BE2C (cell line): ENCODE data around the gene ETV3.

Source experiments
- DNase-seq: peaks from one replicate; pipeline ENCODE4 v3.0.0-alpha.2; 2020
- H3K27me3 ChIP-seq: fragments of 250-450 bp; sonication (Bioruptor Pico); 2 replicates; pipeline ENCODE4 v1.5.1; 2020; ENCODE audit warnings: mild to moderate bottlenecking
- H3K36me3 ChIP-seq: fragments of 250-450 bp; sonication (Bioruptor Pico); 2 replicates; pipeline ENCODE4 v1.5.1; 2020; ENCODE audit warnings: mild to moderate bottlenecking
- H3K4me1 ChIP-seq: fragments of 250-450 bp; sonication (Bioruptor Pico); 2 replicates; pipeline ENCODE4 v1.5.1; 2020
- H3K4me3 ChIP-seq: 2 replicates; pipeline ENCODE4 v1.5.1; 2011; ENCODE audit warnings: low read depth, low read length
- H3K9me3 ChIP-seq: fragments of 250-450 bp; sonication (Bioruptor Pico); 2 replicates; pipeline ENCODE4 v1.5.1; 2020
- CTCF ChIP-seq: IDR thresholded peaks from 2 replicates; pipeline ENCODE4 v1.5.1; 2012; ENCODE audit warnings: mild to moderate bottlenecking, low read depth, low read length

The ETV3 gene

GRCh38 chr1:157139052-157139715, 989 bp upstream of the ETV3 start:
- H3K27me3 ChIP-seq: no peaks in the 10 kb centered on the region
- H3K36me3 ChIP-seq: peaks cover 18% of the 10 kb centered on the region
- no peak for DNase-seq
- no peaks in the 10 kb centered on the region for H3K9me3 ChIP-seq
- TF ChIP-seq CTCF: no peak
- H3K4me1 ChIP-seq: peaks cover 16% of the 10 kb centered on the region
- H3K4me3 ChIP-seq: peak overlapping the region; percentile 95

GRCh38 chr1:157137408-157138219, 581 bp downstream of the ETV3 start:
- Histone ChIP-seq H3K36me3 (peaks cover 33% of the 10 kb centered on the region), H3K27me3 (no peaks in the 10 kb centered on the region), H3K4me1 (peaks cover 13% of the 10 kb centered on the region), H3K9me3 (no peaks in the 10 kb centered on the region), H3K4me3 (peak overlapping the region; percentile 95)
- TF ChIP-seq CTCF: no peak
- no peak for DNase-seq

- peak overlapping the region; percentile 95 for H3K4me3 ChIP-seq
Observed at GRCh38 chr1:157137046-157137407, 1.2 kb downstream of the ETV3 start.

GRCh38 chr1:157136133-157136532, 2.1 kb downstream of the ETV3 start:
- H3K36me3 ChIP-seq: peaks cover 46% of the 10 kb centered on the region
- no peak for TF ChIP-seq CTCF
- DNase-seq: no peak
- no peaks in the 10 kb centered on the region for H3K9me3 ChIP-seq
- H3K27me3 ChIP-seq: no peaks in the 10 kb centered on the region
- H3K4me3 ChIP-seq: no peak overlapping the region
- H3K4me1 ChIP-seq: peaks cover 7% of the 10 kb centered on the region

More at GRCh38 chr1:157137046-157137407, 1.2 kb downstream of the ETV3 start:
- no peaks in the 10 kb centered on the region for H3K27me3 ChIP-seq
- peaks cover 39% of the 10 kb centered on the region for H3K36me3 ChIP-seq
- H3K4me1 ChIP-seq: peaks cover 13% of the 10 kb centered on the region
- H3K9me3 ChIP-seq: no peaks in the 10 kb centered on the region
- DNase-seq: no peak
- no peak for TF ChIP-seq CTCF

- H3K4me3 ChIP-seq: no peak overlapping the region
- peaks cover 4% of the 10 kb centered on the region for H3K4me1 ChIP-seq
- DNase-seq: no peak
- no peak for TF ChIP-seq CTCF
- H3K9me3 ChIP-seq: no peaks in the 10 kb centered on the region
- H3K36me3 ChIP-seq: peaks cover 51% of the 10 kb centered on the region
- H3K27me3 ChIP-seq: no peaks in the 10 kb centered on the region
Observed at GRCh38 chr1:157135646-157136045, 2.5 kb downstream of the ETV3 start.

GRCh38 chr1:157135070-157135469, 3.1 kb downstream of the ETV3 start:
- H3K36me3 ChIP-seq: peaks cover 57% of the 10 kb centered on the region
- no peaks in the 10 kb centered on the region for H3K9me3 ChIP-seq
- TF ChIP-seq CTCF: no peak
- peaks cover 4% of the 10 kb centered on the region for H3K4me1 ChIP-seq
- H3K27me3 ChIP-seq: no peaks in the 10 kb centered on the region
- H3K4me3 ChIP-seq: no peak overlapping the region
- no peak for DNase-seq
